Measurements from ENCODE around the gene ZNF740.

The ZNF740 gene

DNA sequence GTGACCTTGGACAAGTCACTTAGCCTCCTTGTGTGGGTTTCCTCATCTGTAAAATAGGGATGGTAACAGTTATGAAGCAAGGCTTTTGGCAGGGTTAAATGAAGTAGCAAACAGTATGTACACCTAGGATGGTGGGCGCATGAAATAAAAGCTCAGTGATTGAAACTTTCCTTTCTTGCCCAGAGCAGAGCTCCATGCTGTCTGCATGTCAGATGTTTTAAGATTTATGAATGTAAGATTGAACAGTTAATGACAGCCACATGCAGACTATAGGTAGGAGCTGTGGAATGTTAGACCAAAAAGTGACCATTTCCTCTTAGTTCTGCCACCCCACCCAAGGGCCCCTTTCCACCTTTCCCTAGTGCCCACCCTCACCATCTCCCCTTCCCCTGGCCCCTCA, 14.5 kb downstream of the ZNF740 start:
- H3K9me3 ChIP-seq (ENCODE audit: control insufficient read depth, low read length), result no peaks in the 10 kb centered on the region
- 100% methylated on average over 1 of the region's 1 CpG for WGBS, 2 experiments (ENCODE audit: insufficient coverage in 2 of 2)
- H3K4me1 ChIP-seq (ENCODE audit: control insufficient read depth, insufficient read depth, low read length, poor library complexity, severe bottlenecking), result no peaks in the 10 kb centered on the region
- H3K4me3 ChIP-seq (ENCODE audit: extremely low read depth, insufficient read depth, low read length, poor library complexity, severe bottlenecking), result no peak overlapping the region
- H3K36me3 ChIP-seq (ENCODE audit: control insufficient read depth, insufficient read depth, low read length), result peaks cover 8% of the 10 kb centered on the region
- no peak overlapping the region for H3K27ac ChIP-seq (ENCODE audit: low read depth, low read length, severe bottlenecking)

DNA sequence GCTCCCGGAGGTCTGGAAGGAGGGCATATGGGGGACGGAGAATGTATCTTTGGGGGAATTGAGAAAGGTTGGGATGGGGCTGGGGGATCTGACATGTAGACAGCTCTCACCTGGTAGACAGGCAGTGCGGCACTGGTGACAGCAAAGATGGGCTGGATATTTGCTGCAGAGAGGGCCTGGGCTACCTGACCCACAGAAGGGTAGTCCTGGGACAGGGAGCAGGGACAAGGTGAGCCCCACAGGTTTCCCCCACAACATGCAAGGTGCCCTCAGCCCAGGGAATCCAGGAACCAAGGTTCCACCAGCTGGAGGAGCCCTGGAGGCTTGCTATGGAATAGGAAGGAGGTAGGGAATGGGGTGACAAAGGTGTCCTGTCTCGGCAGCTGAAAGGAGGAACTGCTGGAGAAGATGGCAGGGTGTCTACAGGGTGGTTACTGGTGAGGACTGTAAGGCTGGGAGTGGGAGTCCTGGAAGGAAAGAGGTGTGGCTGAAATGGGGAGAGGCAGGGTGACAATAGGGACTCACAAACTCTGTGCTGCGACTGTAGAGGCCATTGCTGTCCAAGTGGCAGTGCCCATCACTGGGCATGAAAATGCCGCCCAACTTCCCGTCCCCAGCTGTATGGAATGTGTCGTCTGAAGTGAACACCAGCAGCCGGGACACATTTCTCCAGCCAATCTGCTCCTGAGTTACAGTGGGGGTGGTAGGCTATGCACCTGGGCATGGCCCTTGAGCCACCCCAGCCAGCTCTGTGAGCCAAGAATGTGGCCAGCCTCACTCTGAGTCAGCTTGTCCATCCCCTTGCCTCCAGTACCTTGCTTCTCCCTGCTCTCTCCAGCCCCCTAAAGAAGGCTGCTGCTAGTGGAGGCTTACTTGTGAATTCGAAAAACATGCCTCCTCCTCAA, 15.2 kb downstream of the ZNF740 start:
- Histone ChIP-seq H3K27ac (ENCODE audit: low read depth, low read length, severe bottlenecking) (no peak overlapping the region), H3K4me3 (ENCODE audit: extremely low read depth, insufficient read depth, low read length, poor library complexity, severe bottlenecking) (no peak overlapping the region), H3K9me3 (ENCODE audit: control insufficient read depth, low read length) (no peaks in the 10 kb centered on the region), H3K36me3 (ENCODE audit: control insufficient read depth, insufficient read depth, low read length) (peaks cover 3% of the 10 kb centered on the region), H3K4me1 (ENCODE audit: control insufficient read depth, insufficient read depth, low read length, poor library complexity, severe bottlenecking) (no peaks in the 10 kb centered on the region)
- 84 to 93% methylated on average over 9 to 10 of the region's 10 CpGs for WGBS, 2 experiments (ENCODE audit: insufficient coverage in 2 of 2)

DNA sequence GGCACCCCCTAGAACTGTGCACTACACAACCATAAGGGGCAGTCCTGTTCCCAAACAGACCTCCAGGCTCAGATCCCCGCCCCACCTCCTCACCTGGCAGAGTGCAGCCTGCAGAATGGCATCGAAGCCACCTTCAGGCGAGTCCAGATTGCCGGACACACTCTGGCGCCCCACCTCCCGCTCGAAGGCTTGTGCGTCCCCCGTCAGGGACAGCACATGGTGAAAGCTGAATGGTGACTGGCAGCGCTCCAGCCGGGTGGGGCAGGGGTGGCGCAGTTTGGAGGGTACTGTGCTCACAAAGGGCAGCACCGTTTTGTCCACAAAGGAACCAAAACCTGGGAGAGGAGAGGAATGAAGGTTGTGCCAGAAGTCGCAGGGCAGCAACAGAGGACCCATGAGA, 16.0 kb downstream of the ZNF740 start:
- H3K27ac ChIP-seq (ENCODE audit: low read depth, low read length, severe bottlenecking), result no peak overlapping the region
- no peaks in the 10 kb centered on the region for H3K36me3 ChIP-seq (ENCODE audit: control insufficient read depth, insufficient read depth, low read length)
- WGBS, 2 experiments (ENCODE audit: insufficient coverage in 2 of 2), result 93 to 97% methylated on average over 12 to 14 of the region's 14 CpGs
- H3K9me3 ChIP-seq (ENCODE audit: control insufficient read depth, low read length), result no peaks in the 10 kb centered on the region
- H3K4me1 ChIP-seq (ENCODE audit: control insufficient read depth, insufficient read depth, low read length, poor library complexity, severe bottlenecking), result no peaks in the 10 kb centered on the region
- no peak overlapping the region for H3K4me3 ChIP-seq (ENCODE audit: extremely low read depth, insufficient read depth, low read length, poor library complexity, severe bottlenecking)

DNA sequence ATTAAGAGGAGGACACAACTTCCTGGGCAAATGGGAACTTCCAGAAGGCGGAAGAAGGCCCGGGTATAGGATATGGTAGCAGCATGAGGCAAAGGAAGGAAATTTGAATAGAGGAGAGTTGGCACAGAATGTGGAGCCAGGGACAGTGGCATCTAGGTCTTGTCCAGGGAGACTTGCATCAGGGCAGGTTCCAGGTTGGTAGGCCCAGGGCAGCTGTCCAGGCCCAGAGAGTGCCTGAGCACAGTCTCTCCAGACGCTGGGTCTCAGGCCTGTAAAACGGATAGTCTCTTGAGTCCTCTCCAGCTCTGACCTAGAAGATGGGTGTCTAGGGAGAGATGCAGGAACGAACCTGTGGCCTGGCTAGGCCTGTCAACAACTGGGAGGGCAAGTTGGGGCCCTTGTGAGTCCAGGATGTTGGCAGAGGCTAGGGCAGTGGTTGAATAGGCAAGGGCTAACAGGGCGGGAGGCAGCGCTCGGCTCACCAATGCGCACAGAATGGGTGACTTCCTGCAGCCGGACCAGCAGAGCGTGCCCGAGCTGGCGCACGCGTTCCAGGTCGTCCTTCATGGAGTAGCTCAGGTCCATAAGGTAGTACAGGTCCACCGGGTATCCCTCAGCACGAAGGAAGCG, 16.6 kb downstream of the ZNF740 start:
- Histone ChIP-seq H3K9me3 (ENCODE audit: control insufficient read depth, low read length) (no peaks in the 10 kb centered on the region), H3K36me3 (ENCODE audit: control insufficient read depth, insufficient read depth, low read length) (no peaks in the 10 kb centered on the region), H3K4me1 (ENCODE audit: control insufficient read depth, insufficient read depth, low read length, poor library complexity, severe bottlenecking) (no peaks in the 10 kb centered on the region), H3K27ac (ENCODE audit: low read depth, low read length, severe bottlenecking) (no peak overlapping the region), H3K4me3 (ENCODE audit: extremely low read depth, insufficient read depth, low read length, poor library complexity, severe bottlenecking) (no peak overlapping the region)
- WGBS, 2 experiments (ENCODE audit: insufficient coverage in 2 of 2), result 94% methylated on average over 16 to 19 of the region's 19 CpGs

DNA sequence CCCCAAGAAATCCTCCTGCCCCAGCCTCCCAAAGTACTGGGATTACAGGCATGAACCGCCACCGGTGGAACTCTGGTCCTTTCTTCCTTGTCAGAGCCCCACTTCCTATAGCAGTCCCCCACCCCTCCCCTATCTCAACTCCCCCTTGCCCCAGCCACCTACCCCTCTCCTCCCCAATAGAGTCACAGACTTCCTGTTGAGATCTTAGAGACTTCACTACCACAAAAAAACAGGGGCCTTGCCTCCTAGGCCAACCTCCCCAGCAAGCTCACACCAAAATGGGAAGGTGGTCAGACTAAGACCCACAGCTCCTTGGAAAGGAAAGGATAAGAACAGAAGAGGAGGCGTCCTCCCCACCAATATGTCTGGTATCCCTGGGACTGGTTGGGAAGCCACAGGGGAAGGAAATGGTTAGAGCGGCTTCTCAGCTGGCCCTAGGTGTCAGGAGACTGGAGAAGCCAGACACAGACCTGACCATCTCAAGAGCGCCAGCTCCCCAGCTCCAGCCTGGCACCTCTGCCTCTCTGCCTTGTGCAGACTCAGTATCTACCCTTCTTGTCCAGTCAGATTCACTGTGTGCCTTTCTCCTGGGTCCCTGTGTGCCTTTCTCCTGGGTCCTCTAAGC, 18.1 kb downstream of the ZNF740 start:
- H3K4me3 ChIP-seq (ENCODE audit: extremely low read depth, insufficient read depth, low read length, poor library complexity, severe bottlenecking), result no peak overlapping the region
- 86 to 93% methylated on average over 3 to 4 of the region's 5 CpGs for WGBS, 2 experiments (ENCODE audit: insufficient coverage in 2 of 2)
- no peaks in the 10 kb centered on the region for H3K4me1 ChIP-seq (ENCODE audit: control insufficient read depth, insufficient read depth, low read length, poor library complexity, severe bottlenecking)
- no peaks in the 10 kb centered on the region for H3K36me3 ChIP-seq (ENCODE audit: control insufficient read depth, insufficient read depth, low read length)
- no peak overlapping the region for H3K27ac ChIP-seq (ENCODE audit: low read depth, low read length, severe bottlenecking)
- H3K9me3 ChIP-seq (ENCODE audit: control insufficient read depth, low read length), result no peaks in the 10 kb centered on the region

DNA sequence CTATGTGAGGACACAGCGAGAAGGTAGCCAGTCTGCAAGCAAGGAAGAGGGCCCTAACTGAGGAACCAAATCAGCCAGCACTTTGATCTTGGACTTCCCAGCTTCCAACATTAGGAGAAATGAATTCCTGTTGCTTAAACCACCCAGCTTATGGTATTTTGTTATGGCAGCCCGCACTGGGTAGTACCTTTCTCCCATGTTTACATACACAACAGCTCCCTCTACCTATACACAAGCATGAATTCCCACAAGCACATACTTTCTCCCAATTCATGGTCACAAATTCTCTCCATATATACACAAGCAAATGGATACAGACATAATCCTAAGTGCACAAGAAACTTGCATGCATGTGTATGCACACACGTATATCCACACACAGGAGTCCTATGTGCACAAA, 19.2 kb downstream of the ZNF740 start:
- Histone ChIP-seq H3K9me3 (ENCODE audit: control insufficient read depth, low read length) (no peaks in the 10 kb centered on the region), H3K4me3 (ENCODE audit: extremely low read depth, insufficient read depth, low read length, poor library complexity, severe bottlenecking) (no peak overlapping the region), H3K36me3 (ENCODE audit: control insufficient read depth, insufficient read depth, low read length) (no peaks in the 10 kb centered on the region), H3K4me1 (ENCODE audit: control insufficient read depth, insufficient read depth, low read length, poor library complexity, severe bottlenecking) (no peaks in the 10 kb centered on the region), H3K27ac (ENCODE audit: low read depth, low read length, severe bottlenecking) (no peak overlapping the region)
- WGBS, 2 experiments (ENCODE audit: insufficient coverage in 2 of 2), result 77 to 79% methylated on average over 2 to 3 of the region's 3 CpGs

DNA sequence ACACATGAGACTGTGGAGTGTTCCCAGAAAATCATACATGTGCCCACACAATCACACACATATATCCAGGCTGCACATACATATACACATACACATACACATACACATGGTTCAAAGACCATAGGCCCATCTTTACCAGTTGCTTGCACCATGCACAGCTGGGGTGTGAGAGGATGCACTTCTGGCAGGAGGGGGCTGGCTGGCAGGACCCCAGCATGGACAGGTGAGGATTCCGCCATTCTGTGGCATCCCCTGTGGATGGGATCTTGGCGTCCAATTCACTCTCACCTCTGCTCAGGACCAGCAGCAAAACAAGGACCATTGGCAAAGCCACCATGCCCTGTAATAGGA, 19.6 kb downstream of the ZNF740 start:
- Histone ChIP-seq H3K27ac (ENCODE audit: low read depth, low read length, severe bottlenecking) (no peak overlapping the region), H3K4me1 (ENCODE audit: control insufficient read depth, insufficient read depth, low read length, poor library complexity, severe bottlenecking) (no peaks in the 10 kb centered on the region), H3K36me3 (ENCODE audit: control insufficient read depth, insufficient read depth, low read length) (no peaks in the 10 kb centered on the region), H3K9me3 (ENCODE audit: control insufficient read depth, low read length) (no peaks in the 10 kb centered on the region), H3K4me3 (ENCODE audit: extremely low read depth, insufficient read depth, low read length, poor library complexity, severe bottlenecking) (no peak overlapping the region)
- WGBS, 2 experiments (ENCODE audit: insufficient coverage in 2 of 2), result 92 to 100% methylated on average over 1 to 2 of the region's 2 CpGs

DNA sequence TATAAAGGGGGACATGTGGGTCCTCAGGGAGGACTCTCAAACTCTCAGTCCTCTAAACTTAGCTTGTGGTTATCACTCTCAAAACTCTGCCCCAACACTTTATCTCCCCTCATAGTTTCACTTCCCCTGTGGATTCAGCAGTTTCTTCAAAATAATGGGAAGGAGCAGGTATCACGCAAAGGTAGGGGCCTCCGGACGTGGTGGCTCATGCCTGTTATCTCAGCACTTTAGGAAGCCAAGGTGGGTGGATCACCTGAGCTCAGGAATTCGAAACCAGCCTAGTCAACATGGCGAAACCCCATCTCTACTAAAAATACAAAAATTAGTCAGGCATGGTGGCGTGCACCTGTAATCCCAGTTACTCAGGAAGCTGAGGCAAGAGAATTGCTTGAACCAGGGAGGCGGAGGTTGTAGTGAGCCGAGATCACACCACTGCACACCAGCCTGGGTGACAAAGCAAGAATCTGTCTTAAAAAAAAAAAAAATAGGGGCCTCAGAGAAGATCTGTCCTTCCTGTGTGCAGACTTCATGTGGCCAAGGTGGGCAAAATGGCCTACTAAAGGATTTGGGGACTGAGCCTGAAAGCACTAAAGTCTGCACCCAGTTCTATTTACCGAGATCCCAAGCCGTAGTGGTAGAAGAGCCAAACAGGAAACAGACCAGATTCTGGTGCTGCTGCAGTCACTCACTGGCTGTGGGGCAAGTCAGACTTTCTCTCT, 20.1 kb downstream of the ZNF740 start:
- Histone ChIP-seq H3K36me3 (ENCODE audit: control insufficient read depth, insufficient read depth, low read length) (no peaks in the 10 kb centered on the region), H3K4me3 (ENCODE audit: extremely low read depth, insufficient read depth, low read length, poor library complexity, severe bottlenecking) (no peak overlapping the region), H3K9me3 (ENCODE audit: control insufficient read depth, low read length) (no peaks in the 10 kb centered on the region), H3K27ac (ENCODE audit: low read depth, low read length, severe bottlenecking) (no peak overlapping the region), H3K4me1 (ENCODE audit: control insufficient read depth, insufficient read depth, low read length, poor library complexity, severe bottlenecking) (no peaks in the 10 kb centered on the region)
- WGBS, 2 experiments (ENCODE audit: insufficient coverage in 2 of 2), result 84 to 89% methylated on average over 8 of the region's 10 CpGs

DNA sequence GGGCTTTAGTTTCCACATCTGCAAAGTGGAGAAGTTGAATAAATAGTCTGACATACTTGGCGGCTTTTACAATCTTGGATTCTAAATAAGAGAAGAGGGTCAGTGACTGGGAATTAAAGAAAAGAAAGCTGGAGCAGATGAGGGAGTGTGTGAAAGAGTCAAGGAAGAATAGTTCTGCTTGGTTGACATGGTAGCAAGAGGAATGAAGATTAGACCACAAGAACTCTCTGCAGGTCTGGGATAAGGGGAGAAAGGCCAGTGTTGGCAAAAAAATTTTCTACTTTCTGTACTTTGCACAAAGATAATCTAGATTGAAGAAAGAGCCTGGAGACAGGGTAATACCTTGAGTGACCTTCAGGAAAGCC, 20.6 kb downstream of the ZNF740 start:
- Histone ChIP-seq H3K4me1 (ENCODE audit: control insufficient read depth, insufficient read depth, low read length, poor library complexity, severe bottlenecking) (no peaks in the 10 kb centered on the region), H3K4me3 (ENCODE audit: extremely low read depth, insufficient read depth, low read length, poor library complexity, severe bottlenecking) (no peak overlapping the region), H3K27ac (ENCODE audit: low read depth, low read length, severe bottlenecking) (no peak overlapping the region), H3K36me3 (ENCODE audit: control insufficient read depth, insufficient read depth, low read length) (no peaks in the 10 kb centered on the region), H3K9me3 (ENCODE audit: control insufficient read depth, low read length) (no peaks in the 10 kb centered on the region)
- 100% methylated on average over 1 of the region's 1 CpG for WGBS, 2 experiments (ENCODE audit: insufficient coverage in 2 of 2)

DNA sequence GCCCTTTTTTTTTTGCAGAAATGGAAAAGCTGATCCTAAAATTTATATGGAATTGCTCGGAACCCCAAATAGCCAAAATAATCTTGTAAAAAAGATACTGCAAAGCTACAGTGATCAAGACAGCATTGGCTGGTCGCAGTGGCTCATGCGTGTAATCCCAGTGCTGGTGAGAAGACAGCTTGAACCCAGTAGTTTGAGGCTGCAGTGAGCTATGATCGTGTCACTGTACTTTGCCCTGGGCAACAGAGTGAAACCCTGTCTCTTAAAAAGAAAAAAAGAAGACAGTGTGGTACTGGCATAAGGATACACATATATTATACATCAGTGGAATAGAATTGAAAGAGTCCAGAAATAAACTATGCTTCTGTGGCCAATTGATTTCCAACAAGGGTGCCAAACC, 21.1 kb downstream of the ZNF740 start:
- no peak overlapping the region for H3K27ac ChIP-seq (ENCODE audit: low read depth, low read length, severe bottlenecking)
- no peak overlapping the region for H3K4me3 ChIP-seq (ENCODE audit: extremely low read depth, insufficient read depth, low read length, poor library complexity, severe bottlenecking)
- no peaks in the 10 kb centered on the region for H3K4me1 ChIP-seq (ENCODE audit: control insufficient read depth, insufficient read depth, low read length, poor library complexity, severe bottlenecking)
- H3K9me3 ChIP-seq (ENCODE audit: control insufficient read depth, low read length), result no peaks in the 10 kb centered on the region
- H3K36me3 ChIP-seq (ENCODE audit: control insufficient read depth, insufficient read depth, low read length), result no peaks in the 10 kb centered on the region
- 97 to 100% methylated on average over 2 of the region's 4 CpGs for WGBS, 2 experiments (ENCODE audit: insufficient coverage in 2 of 2)

Data from mesodermal cell (in vitro differentiated cells).